Activated B cell treated with CpG ODN at 0.5 μM for 24 hours (primary cell): ENCODE measurements around the gene RASA3. TPM values are rescaled to one million over a fixed set of nuclear protein-coding genes. Genes with fewer than 3 reads are reported as not detected.
"Not testable (repeated sequence)": the region's sequence is repeated elsewhere in the genome, so short reads cannot be mapped to it uniquely, and the experiment has no call there.

Experiments used
- ATAC-seq: fragments of 200-7000 bp; cut with Tn5 transposase; one replicate; pipeline ENCODE4 v1.10.0; 2021; ENCODE audit warnings: low read depth, mild to moderate bottlenecking, moderate library complexity
- CTCF ChIA-PET: fragments of 350-600 bp; sonication (Branson Sonifier 250); formaldehyde crosslinking; loops from one replicate; lab custom pipeline; 2021; ENCODE audit warnings: antibody characterized with exemption; lab: Charles Lee
- POLR2A ChIA-PET: fragments of 350-600 bp; sonication (Branson Sonifier 250); formaldehyde crosslinking; loops from one replicate; lab custom pipeline; 2021; ENCODE audit warnings: antibody characterized with exemption; lab: Charles Lee
- DNase-seq: peaks from one replicate; pipeline ENCODE4 v3.0.0; 2022
- H3K27ac Mint-ChIP-seq: one replicate; pipeline ENCODE4 v1.8.0; 2020; ENCODE audit warnings: mixed read lengths
- H3K27me3 Mint-ChIP-seq: one replicate; pipeline ENCODE4 v1.8.0; 2021; ENCODE audit warnings: mixed read lengths
- H3K36me3 Mint-ChIP-seq: one replicate; pipeline ENCODE4 v1.8.0; 2021; ENCODE audit warnings: low read depth, mixed read lengths
- H3K4me1 Mint-ChIP-seq: one replicate; pipeline ENCODE4 v1.8.0; 2021; ENCODE audit warnings: mixed read lengths
- H3K4me3 Mint-ChIP-seq: one replicate; pipeline ENCODE4 v1.8.0; 2020; ENCODE audit warnings: mild to moderate bottlenecking, mixed read lengths
- H3K9me3 Mint-ChIP-seq: one replicate; pipeline ENCODE4 v1.8.0; 2020; ENCODE audit warnings: mixed read lengths
- intact Hi-C: fragments of 100-400 bp; cut with micrococcal nuclease; formaldehyde crosslinking; loops from one replicate; pipeline ENCODE4 v1.15.1; 2024
- total RNA-seq: library from RNA; stranded (reverse); gene quantifications from 2 replicates; pipeline ENCODE4 v1.2.3, GENCODE V29; 2022
- TF ChIP-seq, protein P1 (sequence below): fragments of 200-600 bp; IDR thresholded peaks from one replicate; pipeline ENCODE4 v1.8.0; 2022; ENCODE audit warnings: antibody characterized with exemption, mild to moderate bottlenecking

RASA3 gene
- total RNA-seq, 1 donor from 2014 or later = 20.4 TPM

GRCh38 chr13:114102131-114102520 lies 30.3 kb downstream of the RASA3 start:
- no peaks in the 10 kb centered on the region for H3K9me3 Mint-ChIP-seq
- H3K27ac Mint-ChIP-seq = peak overlapping the region; percentile 31
- peaks cover 14% of the 10 kb centered on the region for H3K36me3 Mint-ChIP-seq
- no peak for DNase-seq
- peaks cover 26% of the 10 kb centered on the region for H3K4me1 Mint-ChIP-seq
- H3K27me3 Mint-ChIP-seq = no peaks in the 10 kb centered on the region
- no peak for ATAC-seq
- intact Hi-C loops = no loop called here
- TF ChIP-seq, protein P1, sequence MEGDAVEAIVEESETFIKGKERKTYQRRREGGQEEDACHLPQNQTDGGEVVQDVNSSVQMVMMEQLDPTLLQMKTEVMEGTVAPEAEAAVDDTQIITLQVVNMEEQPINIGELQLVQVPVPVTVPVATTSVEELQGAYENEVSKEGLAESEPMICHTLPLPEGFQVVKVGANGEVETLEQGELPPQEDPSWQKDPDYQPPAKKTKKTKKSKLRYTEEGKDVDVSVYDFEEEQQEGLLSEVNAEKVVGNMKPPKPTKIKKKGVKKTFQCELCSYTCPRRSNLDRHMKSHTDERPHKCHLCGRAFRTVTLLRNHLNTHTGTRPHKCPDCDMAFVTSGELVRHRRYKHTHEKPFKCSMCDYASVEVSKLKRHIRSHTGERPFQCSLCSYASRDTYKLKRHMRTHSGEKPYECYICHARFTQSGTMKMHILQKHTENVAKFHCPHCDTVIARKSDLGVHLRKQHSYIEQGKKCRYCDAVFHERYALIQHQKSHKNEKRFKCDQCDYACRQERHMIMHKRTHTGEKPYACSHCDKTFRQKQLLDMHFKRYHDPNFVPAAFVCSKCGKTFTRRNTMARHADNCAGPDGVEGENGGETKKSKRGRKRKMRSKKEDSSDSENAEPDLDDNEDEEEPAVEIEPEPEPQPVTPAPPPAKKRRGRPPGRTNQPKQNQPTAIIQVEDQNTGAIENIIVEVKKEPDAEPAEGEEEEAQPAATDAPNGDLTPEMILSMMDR = no peak
- ChIA-PET POLR2A (no interaction called here), CTCF (no interaction called here)
- H3K4me3 Mint-ChIP-seq = no peak overlapping the region

- Mint-ChIP-seq H3K36me3 (peaks cover 17% of the 10 kb centered on the region), H3K27me3 (no peaks in the 10 kb centered on the region), H3K9me3 (no peaks in the 10 kb centered on the region), H3K4me1 (peaks cover 32% of the 10 kb centered on the region), H3K4me3 (no peak overlapping the region), H3K27ac (peak overlapping the region; percentile 56)
- ATAC-seq (no peak), DNase-seq (no peak)
- TF ChIP-seq, protein P1 = no peak
- intact Hi-C loops = no loop called here
- ChIA-PET CTCF (no interaction called here), POLR2A (no interaction called here)
Measured at GRCh38 chr13:114101358-114102130, 30.9 kb downstream of the RASA3 start.

DNA sequence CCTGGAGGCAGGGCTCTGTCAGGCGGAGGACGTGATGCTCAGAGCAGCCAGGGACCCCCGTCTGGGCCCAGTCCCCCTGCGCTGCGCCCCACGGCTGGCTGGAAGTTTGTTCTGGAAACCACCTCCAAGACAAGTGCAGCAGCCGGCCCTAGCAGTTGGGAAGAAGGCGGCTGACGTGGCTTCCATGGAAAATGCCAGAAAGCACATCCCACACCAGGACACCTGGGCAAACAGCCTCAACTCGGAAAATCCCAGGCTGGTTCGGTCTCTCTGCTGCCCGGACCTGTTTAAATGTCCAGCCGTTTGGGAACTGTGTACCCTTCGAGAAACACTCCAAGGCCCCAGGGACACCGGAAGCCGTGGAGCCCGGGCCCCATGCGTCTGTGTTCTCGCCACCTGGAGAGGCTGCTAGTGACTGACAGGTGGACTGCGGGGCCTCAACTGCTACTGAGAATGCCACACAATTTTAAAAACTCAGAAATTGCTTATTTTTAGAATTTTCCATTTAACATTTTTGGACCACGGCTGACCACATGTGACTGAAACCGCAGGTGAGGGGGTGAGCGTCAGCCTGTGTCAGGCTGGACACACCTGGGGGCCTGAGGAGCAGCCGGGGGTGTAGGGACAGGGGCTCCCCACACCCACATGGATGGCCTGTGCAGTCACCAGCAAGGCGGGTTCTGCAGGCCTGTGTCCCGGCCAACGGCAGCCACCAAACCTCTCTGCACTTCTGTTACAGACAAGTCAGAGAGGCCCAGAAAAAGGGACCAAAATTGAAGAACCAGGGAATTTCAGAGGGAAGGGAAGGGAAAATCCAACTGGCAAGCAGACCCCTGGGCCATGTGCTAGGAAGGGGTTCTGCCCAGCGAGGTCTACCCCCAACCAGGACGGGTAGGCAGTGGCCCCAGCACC lies 31.7 kb downstream of the RASA3 start:
- Mint-ChIP-seq H3K4me3 (no peak overlapping the region), H3K9me3 (no peaks in the 10 kb centered on the region), H3K27ac (peak overlapping the region; percentile 56), H3K36me3 (peaks cover 17% of the 10 kb centered on the region), H3K4me1 (peaks cover 34% of the 10 kb centered on the region), H3K27me3 (no peaks in the 10 kb centered on the region)
- POLR2A ChIA-PET = no interaction called here
- intact Hi-C loops = no loop called here
- CTCF ChIA-PET = no interaction called here
- no peak for DNase-seq
- ATAC-seq = peak; percentile 23
- TF ChIP-seq, protein P1 = no peak

- peaks cover 37% of the 10 kb centered on the region for H3K4me1 Mint-ChIP-seq
- peaks cover 20% of the 10 kb centered on the region for H3K36me3 Mint-ChIP-seq
- TF ChIP-seq, protein P1 = no peak
- intact Hi-C loops = no loop called here
- DNase-seq = no peak
- no peak for ATAC-seq
- H3K9me3 Mint-ChIP-seq = no peaks in the 10 kb centered on the region
- ChIA-PET CTCF (no interaction called here), POLR2A (no interaction called here)
- no peaks in the 10 kb centered on the region for H3K27me3 Mint-ChIP-seq
- H3K27ac Mint-ChIP-seq = peak overlapping the region; percentile 53
- no peak overlapping the region for H3K4me3 Mint-ChIP-seq
Measured at GRCh38 chr13:114099918-114100445, 32.4 kb downstream of the RASA3 start.

GRCh38 chr13:114099191-114099590 lies 33.2 kb downstream of the RASA3 start:
- peaks cover 39% of the 10 kb centered on the region for H3K4me1 Mint-ChIP-seq
- ATAC-seq = peak; percentile 41

GRCh38 chr13:114098689-114099056 lies 33.8 kb downstream of the RASA3 start:
- intact Hi-C loops, CTCF ChIA-PET, H3K4me3 Mint-ChIP-seq, ATAC-seq, H3K9me3 Mint-ChIP-seq, POLR2A ChIA-PET, H3K27me3 Mint-ChIP-seq, DNase-seq: not testable (repeated sequence)
- H3K36me3 Mint-ChIP-seq = peaks cover 28% of the 10 kb centered on the region
- H3K27ac Mint-ChIP-seq = peak overlapping the region; percentile 61
- H3K4me1 Mint-ChIP-seq = peaks cover 40% of the 10 kb centered on the region

More at GRCh38 chr13:114099191-114099590, 33.2 kb downstream of the RASA3 start:
- CTCF ChIA-PET = no interaction called here
- H3K36me3 Mint-ChIP-seq = peaks cover 23% of the 10 kb centered on the region
- intact Hi-C loops = no loop called here
- peaks cover 2% of the 10 kb centered on the region for H3K9me3 Mint-ChIP-seq
- no peaks in the 10 kb centered on the region for H3K27me3 Mint-ChIP-seq
- H3K4me3 Mint-ChIP-seq = no peak overlapping the region
- DNase-seq = no peak
- POLR2A ChIA-PET = no interaction called here
- TF ChIP-seq, protein P1 = no peak
- H3K27ac Mint-ChIP-seq = no peak overlapping the region
